Nucleus accumbens (tissue), 56 donors: ENCODE results near the gene IFRD2.
"Not testable (repeated sequence)": the region's sequence is repeated elsewhere in the genome, so short reads cannot be mapped to it uniquely, and the experiment has no call there.

Source experiments
- DNase-seq, 56 donors: peaks; one replicate each; lab custom pipeline; 2025; lab: John Stamatoyannopoulos, UW

IFRD2 gene

DNA sequence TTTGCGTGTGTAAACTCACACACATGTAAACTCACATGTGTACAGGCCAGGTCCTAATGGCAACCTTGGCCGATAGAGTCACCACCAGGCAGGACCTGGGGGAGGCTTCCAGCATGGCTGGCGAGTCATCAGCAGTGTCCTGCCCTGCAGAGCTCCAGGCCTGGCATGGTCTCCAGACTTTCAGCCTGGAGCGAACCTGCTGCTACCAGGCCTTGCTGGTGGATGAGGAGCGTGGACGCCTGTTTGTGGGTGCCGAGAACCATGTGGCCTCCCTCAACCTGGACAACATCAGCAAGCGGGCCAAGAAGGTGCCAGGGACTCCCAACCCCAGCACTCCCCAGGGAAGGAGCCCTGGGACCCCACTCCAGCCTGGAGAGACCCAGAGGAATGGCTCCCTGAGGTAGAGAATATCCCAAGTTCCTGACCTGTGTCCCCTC is 22.2 kb downstream of the IFRD2 start:
- peak in 1 of 56 donors; percentile 42 for DNase-seq

GRCh38 chr3:50269460-50269859 is 22.8 kb downstream of the IFRD2 start:
- DNase-seq, result no peak

DNA sequence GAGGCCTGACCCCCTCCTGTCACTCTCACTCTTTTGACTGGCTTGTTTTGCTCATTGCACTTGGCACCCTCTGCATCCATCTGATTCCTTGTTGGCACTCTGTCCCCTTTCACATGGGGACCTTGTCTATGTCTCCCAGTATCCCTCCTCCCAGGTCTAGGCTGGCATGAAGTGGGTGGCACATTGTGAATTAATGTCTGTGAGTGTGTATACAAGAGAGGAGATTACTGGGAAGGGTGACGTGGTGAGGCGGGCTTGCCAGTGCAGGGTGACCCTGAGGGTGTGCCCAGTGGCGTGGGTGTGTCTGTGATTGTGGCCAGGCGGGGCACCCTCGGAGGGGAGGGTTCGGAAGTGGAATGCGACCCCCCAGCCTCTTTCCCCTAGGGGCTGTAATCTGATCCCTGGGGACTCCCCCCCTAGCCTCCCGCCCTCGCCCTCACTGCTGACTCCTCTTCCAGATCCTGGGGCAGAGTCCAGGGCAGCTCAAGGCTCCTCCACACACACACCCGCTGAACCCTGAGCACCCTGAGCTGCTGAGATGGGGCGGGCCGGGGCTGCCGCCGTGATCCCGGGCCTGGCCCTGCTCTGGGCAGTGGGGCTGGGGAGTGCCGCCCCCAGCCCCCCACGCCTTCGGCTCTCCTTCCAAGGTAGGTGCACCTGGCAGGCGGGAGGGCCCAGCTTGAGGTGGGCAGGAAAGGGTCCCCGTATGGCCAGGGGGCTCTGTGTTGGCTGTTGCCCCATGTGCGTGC is 23.4 kb downstream of the IFRD2 start, which contains the start of gene SEMA3B:
Gene SEMA3B, plus strand, starts transcription at position 445 of the 749 bp plus-strand sequence. Its CDS starts 94 bp downstream, at position 539.
- DNase-seq, result peak in 34 of 56 donors; percentile 21 to 76 (median 53)

- peak in 1 of 56 donors; percentile 36 for DNase-seq
These were observed 24.0 kb downstream of the IFRD2 start for GRCh38 chr3:50268276-50268675.

DNA sequence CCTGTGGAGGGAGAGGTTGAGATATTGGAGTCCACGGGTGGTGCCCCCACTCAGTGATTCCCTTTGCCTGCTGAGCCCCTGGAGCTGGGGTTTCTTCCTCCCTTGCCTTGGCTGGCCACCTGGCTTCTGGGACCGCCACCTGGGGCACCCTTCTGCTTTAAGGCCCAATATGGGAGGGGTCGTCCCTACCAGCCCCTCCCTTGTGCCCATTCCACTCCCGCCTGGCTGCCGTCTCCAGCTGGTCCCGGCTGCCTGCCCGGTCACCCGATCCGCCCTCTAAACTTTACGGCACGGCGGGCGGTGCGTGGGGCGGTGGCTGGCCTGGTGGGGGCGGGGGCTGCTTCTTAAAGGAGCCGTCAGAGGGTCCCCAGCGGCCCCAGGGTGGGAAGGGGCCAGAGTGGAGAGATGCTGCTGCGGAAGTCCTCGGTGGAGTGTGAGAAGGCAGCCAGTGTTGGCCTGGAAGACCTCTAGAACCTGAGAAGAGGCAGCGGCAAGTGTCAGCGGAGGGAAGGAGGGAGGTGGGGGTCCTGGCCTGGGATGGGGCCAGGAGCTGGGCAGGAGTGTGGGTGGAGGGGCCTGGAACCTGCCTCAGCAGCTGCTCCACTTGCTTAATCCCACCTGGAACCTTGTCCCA is 24.8 kb downstream of the IFRD2 start:
- DNase-seq, result peak in 48 of 56 donors; percentile 27 to 84 (median 62)

DNA sequence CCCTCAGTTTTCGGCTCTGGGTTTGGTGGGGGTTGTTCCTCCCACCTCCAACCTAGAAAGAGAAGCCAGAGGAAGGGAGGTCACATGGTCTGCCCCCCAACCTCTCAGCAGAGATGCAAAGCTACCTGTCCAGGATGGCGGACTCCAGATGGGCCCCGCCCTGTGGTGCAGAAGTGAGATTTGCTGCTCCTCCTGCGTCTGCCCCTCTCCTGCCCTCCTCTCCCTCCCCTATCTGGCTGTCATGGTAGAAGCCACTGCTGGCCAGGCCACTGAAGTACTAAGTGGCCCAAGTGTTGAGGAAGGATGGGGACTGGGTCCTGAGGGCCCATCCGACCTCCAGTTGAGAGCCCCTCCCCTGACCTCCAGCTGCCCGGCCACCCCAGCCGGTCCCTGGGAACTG is 25.4 kb downstream of the IFRD2 start:
- DNase-seq, result peak in 1 of 56 donors; percentile 59

DNA sequence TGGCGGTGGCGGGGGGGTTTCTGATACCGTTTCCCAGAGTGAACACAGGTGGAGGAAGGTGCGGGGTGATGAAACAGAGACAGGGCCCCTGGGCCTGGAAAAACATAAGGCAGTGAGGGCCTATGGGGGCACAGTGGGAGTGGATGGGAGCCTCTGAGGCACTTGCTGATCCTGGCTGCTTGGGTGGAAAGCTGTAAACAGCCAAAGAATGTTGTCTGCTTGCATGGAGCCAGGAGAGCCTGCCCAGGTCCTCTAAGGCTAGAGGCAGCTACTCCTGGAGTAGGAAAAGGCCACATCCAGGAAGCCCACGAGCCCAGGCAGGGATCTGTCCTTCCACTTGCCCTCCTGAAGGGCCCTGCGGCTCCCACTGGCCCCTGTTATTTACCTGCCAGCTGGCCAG is 26.2 kb downstream of the IFRD2 start:
- DNase-seq, result no peak

- no peak for DNase-seq
These were observed 26.7 kb downstream of the IFRD2 start for GRCh38 chr3:50265571-50265970.

DNA sequence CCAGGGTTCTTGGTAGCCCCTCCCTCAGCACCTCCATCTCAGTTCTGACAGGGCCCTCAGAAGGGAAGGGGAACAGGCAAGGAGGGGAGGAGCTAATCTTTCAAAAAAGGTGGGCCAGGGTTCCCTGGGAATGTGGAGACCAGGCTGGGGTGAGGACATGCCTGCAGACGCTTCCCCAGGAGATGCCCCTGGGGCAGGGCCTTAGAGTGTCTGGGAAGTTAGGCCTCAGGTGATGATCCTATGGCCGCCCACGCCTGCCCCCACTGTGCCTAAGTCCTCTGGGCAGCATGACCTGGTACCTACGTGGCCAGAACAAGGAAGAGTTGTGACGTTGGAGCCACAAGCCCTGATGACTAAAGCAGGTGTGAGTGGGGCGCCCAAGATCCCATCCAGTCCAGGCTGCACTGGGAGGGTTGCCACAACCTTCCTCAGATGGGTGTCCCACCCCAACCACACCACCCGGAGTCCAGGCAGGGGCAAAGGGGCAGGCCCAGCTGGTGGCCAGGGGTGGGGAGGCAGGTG is 27.2 kb downstream of the IFRD2 start:
- DNase-seq, result peak in 3 of 56 donors; percentile 32 to 66 (median 49)

DNA sequence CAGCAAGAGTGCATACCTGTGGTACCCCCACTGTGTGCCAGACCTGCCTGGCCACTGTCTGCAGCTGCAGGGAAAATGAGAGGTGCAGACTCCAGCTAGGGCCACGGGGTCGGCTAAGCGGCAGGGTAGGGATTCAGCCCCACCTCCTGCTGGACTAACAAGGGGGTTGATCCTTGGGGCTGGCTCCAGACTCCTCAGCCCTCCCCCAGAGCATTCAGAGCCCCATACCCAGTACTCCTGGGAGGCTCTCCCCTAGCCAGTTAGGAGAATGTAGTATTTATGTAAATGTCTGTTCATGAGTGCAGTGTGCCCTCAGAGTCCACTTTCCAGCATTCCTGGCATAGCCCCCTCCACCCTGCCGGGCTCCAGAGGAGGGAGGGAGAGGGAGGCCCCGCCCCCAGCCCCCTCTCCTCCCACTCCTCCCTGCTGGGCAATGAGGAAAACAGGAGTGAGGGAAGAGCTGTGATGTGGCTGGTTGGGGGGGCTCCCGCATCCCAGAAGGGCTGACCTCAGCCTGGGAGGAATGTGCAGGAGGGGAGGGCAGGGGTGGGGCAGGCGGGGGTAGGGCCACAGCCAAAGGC is 27.8 kb downstream of the IFRD2 start:
- peak in 52 of 56 donors; percentile 34 to 88 (median 74) for DNase-seq

GRCh38 chr3:50263478-50264382 is 28.5 kb downstream of the IFRD2 start:
- peak in 1 of 56 donors; percentile 47 for DNase-seq

GRCh38 chr3:50262778-50263177 is 29.5 kb downstream of the IFRD2 start:
- no peak for DNase-seq

- not testable (repeated sequence) for DNase-seq
These were observed 30.0 kb downstream of the IFRD2 start for GRCh38 chr3:50262200-50262599.

- peak in 3 of 56 donors; percentile 16 to 46 (median 37) for DNase-seq
These were observed 30.7 kb downstream of the IFRD2 start for GRCh38 chr3:50261505-50261904.

DNA sequence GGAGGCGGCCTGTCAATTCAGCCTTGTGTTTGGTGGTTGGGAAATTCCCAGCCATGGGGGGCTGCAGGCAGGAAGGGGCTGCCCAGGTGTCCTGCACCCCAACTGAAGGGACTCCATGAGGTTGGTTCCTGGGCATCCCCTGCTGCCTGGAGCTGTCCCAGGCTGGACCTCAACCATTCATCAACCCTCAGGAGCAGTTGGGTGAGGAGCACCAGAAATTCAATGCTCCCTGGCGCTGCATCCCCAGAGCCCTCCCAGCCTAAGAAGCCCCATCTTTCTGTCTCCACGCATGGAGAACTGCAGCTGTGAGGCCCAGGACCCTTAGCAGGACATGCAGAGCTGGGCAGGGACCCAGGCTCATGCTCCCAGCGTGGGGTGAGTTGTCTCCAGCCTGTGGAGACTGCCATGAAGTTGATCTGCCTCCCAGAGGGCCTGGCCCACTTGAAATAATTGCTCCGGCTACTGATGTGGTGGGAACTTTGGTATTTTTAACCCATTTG is 31.2 kb downstream of the IFRD2 start:
- peak in 4 of 56 donors; percentile 47 to 65 (median 60) for DNase-seq

DNA sequence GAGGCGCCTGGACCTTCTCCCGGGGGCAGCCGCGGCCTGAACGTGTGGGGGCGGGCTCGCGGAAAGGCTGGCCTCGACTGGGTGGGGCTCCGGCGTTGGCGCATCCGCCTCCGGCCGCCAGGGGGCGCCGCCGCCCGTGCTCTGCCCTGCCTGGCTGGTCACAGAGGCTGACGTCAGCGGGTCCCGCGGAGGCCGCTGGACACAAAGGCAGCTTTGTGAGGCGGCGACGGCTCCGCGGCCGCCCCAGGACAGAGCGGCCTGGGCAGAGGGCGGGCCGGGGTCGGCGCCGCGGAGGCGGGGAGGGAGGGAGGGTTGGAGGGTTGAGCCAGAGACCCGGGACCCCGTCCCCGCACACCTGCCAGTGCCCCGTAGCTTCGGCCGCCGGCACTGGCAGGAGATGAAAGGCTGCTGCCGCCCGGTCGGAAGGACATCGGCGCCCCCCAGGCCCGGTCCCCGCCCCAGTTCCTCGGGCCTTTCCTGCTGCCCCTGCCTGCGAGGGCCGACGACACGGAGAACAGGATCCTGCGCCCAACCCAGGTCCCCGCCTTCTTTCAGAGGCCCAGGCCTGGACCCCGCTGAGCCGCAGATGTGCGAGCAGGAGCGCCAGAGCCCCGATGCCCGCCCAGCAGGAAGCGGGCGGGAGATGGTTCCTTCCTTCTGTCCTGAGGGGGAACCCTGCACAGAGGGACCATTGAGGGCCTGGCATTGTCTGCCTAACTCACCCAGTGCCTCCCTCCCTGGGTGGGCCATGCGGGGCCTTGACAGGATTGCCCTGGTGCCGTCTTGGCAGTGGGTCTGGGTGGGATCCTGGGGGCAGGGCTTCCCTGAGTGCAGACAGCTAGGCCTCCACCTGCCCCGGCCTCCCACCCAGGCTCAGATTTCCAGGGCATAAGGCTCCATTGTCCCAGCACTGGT is 31.9 kb downstream of the IFRD2 start:
- peak in 55 of 56 donors; percentile 57 to 97 (median 91) for DNase-seq

- peak in 1 of 56 donors; percentile 58 for DNase-seq
These were observed 32.7 kb downstream of the IFRD2 start for GRCh38 chr3:50259432-50260026.

GRCh38 chr3:50258979-50259378 is 33.2 kb downstream of the IFRD2 start:
- DNase-seq, result peak in 3 of 56 donors; percentile 17 to 52 (median 19)
